Measurements from ENCODE around the gene TNFRSF12A. TPM values are rescaled to one million over a fixed set of nuclear protein-coding genes. Genes with fewer than 3 reads are reported as not detected.

The TNFRSF12A gene
- total and polyA plus RNA-seq, 2 of the 13 experiments (the other 11 are each of a cell fraction or from before 2014, with no cell fraction given): 61.9 to 66.0 TPM

GRCh38 chr16:2980227-2981176 is 39.7 kb upstream of the TNFRSF12A start, which contains the start of gene PKMYT1 (continued):
- TF ChIP-seq ZBTB37 (CRISPR knock-in tag; IDR thresholded peaks at IDR 0.05) (no peak), EZH2 (conservative IDR thresholded peaks at IDR 0.05; ENCODE audit: low read depth, low read length) (no peak), HNRNPH1 (optimal IDR thresholded peaks at IDR 0.05; ENCODE audit: low read depth, low read length) (no peak), GATAD2A (CRISPR knock-in tag; IDR thresholded peaks at IDR 0.05) (no peak), SNAPC4 (CRISPR knock-in tag; IDR thresholded peaks at IDR 0.05) (no peak), ELK4 (CRISPR knock-in tag; IDR thresholded peaks at IDR 0.05; ENCODE audit: borderline replicate concordance) (no peak), ZNF367 (CRISPR knock-in tag; IDR thresholded peaks at IDR 0.05; ENCODE audit: borderline replicate concordance) (no peak), MXD1 (CRISPR knock-in tag; IDR thresholded peaks at IDR 0.05) (peak; percentile 41), RBM39 (IDR thresholded peaks at IDR 0.05; ENCODE audit: low read depth, low read length, poor library complexity, severe bottlenecking) (peak; percentile 20), MED1 (CRISPR knock-in tag; IDR thresholded peaks at IDR 0.05) (peak; percentile 48; the same call in 1 of the 2 replicates), ZNF709 (CRISPR knock-in tag; IDR thresholded peaks at IDR 0.05) (peak; percentile 48; the same call in 1 of the 2 replicates), PHF8 (CRISPR knock-in tag; IDR thresholded peaks at IDR 0.05) (peak; percentile 92), ATM (IDR thresholded peaks at IDR 0.05; ENCODE audit: borderline replicate concordance) (no peak), ZNF784 (CRISPR knock-in tag; IDR thresholded peaks at IDR 0.05; ENCODE audit: borderline replicate concordance) (no peak), TOPORS (CRISPR knock-in tag; IDR thresholded peaks at IDR 0.05) (peak; percentile 37; the same call in 1 of the 2 replicates), KAT2B (IDR thresholded peaks at IDR 0.05; ENCODE audit: borderline replicate concordance, low read depth, low read length) (no peak), KDM2A (CRISPR knock-in tag; IDR thresholded peaks at IDR 0.05; ENCODE audit: borderline replicate concordance, low read depth) (peak; percentile 77), SP1 (IDR thresholded peaks at IDR 0.05) (no peak), SP1 (CRISPR knock-in tag; IDR thresholded peaks at IDR 0.05) (peak; percentile 35; the same call in 1 of the 2 replicates)

Measured in HepG2 (cell line).